ENCODE results near the gene MIPEP. TPM values are rescaled to one million over a fixed set of nuclear protein-coding genes. Genes with fewer than 3 reads are reported as not detected.

The MIPEP gene
- 61.1 and 72.8 TPM in 2 replicates for total RNA-seq

GRCh38 chr13:23888658-23889614, at the start of gene MIPEP:
MIPEP (minus strand) TSS chr13:23889400; CDS start chr13:23889320, 80 bp downstream.

GRCh38 chr13:23897452-23897919, 8.3 kb upstream of the MIPEP start, which contains the start of gene C1QTNF9B:
C1QTNF9B (minus strand) TSS chr13:23897502.

Other genes starting within 250 kb of the MIPEP start
- 0.89 and 2.6 TPM in 2 replicates for gene C1QTNF9B, start 8.1 kb upstream of the MIPEP start, total RNA-seq